Measurements from ENCODE around the gene KCNQ5.

DNA sequence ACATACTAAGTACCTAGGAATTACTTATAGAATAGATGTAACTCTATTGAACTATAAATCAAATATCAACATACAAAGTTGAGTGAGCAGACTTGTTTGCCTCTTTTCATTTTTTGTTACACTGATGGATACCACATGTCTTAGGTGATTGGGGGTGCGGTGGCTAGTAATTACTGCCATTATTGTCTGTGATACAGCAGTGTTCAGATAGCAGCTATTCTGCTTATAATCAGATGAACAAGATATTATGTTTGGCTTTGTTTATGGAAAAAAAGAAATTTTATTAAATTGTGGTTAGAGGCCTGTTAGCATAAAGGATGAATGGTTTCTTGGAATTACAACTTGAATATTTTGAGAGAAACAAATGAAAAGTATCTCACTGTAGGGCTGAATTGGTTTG, 55.9 kb downstream of the KCNQ5 start:
- TF ChIP-seq, protein P1, sequence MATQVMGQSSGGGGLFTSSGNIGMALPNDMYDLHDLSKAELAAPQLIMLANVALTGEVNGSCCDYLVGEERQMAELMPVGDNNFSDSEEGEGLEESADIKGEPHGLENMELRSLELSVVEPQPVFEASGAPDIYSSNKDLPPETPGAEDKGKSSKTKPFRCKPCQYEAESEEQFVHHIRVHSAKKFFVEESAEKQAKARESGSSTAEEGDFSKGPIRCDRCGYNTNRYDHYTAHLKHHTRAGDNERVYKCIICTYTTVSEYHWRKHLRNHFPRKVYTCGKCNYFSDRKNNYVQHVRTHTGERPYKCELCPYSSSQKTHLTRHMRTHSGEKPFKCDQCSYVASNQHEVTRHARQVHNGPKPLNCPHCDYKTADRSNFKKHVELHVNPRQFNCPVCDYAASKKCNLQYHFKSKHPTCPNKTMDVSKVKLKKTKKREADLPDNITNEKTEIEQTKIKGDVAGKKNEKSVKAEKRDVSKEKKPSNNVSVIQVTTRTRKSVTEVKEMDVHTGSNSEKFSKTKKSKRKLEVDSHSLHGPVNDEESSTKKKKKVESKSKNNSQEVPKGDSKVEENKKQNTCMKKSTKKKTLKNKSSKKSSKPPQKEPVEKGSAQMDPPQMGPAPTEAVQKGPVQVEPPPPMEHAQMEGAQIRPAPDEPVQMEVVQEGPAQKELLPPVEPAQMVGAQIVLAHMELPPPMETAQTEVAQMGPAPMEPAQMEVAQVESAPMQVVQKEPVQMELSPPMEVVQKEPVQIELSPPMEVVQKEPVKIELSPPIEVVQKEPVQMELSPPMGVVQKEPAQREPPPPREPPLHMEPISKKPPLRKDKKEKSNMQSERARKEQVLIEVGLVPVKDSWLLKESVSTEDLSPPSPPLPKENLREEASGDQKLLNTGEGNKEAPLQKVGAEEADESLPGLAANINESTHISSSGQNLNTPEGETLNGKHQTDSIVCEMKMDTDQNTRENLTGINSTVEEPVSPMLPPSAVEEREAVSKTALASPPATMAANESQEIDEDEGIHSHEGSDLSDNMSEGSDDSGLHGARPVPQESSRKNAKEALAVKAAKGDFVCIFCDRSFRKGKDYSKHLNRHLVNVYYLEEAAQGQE (tag by site-specific recombination; IDR thresholded peaks at IDR 0.05): no peak
- TF ChIP-seq, protein P2, sequence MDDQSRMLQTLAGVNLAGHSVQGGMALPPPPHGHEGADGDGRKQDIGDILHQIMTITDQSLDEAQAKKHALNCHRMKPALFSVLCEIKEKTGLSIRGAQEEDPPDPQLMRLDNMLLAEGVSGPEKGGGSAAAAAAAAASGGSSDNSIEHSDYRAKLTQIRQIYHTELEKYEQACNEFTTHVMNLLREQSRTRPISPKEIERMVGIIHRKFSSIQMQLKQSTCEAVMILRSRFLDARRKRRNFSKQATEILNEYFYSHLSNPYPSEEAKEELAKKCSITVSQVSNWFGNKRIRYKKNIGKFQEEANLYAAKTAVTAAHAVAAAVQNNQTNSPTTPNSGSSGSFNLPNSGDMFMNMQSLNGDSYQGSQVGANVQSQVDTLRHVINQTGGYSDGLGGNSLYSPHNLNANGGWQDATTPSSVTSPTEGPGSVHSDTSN (CRISPR knock-in tag; IDR thresholded peaks at IDR 0.05): no peak
- TF ChIP-seq, protein P3, sequence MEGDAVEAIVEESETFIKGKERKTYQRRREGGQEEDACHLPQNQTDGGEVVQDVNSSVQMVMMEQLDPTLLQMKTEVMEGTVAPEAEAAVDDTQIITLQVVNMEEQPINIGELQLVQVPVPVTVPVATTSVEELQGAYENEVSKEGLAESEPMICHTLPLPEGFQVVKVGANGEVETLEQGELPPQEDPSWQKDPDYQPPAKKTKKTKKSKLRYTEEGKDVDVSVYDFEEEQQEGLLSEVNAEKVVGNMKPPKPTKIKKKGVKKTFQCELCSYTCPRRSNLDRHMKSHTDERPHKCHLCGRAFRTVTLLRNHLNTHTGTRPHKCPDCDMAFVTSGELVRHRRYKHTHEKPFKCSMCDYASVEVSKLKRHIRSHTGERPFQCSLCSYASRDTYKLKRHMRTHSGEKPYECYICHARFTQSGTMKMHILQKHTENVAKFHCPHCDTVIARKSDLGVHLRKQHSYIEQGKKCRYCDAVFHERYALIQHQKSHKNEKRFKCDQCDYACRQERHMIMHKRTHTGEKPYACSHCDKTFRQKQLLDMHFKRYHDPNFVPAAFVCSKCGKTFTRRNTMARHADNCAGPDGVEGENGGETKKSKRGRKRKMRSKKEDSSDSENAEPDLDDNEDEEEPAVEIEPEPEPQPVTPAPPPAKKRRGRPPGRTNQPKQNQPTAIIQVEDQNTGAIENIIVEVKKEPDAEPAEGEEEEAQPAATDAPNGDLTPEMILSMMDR (tag by site-specific recombination; IDR thresholded peaks at IDR 0.05): no peak
- TF ChIP-seq KLF9 (tag by site-specific recombination; IDR thresholded peaks at IDR 0.05; ENCODE audit: low read depth): no peak
- no peak for TF ChIP-seq ZNF10 (tag by site-specific recombination; IDR thresholded peaks at IDR 0.05)
- TF ChIP-seq, protein P4, sequence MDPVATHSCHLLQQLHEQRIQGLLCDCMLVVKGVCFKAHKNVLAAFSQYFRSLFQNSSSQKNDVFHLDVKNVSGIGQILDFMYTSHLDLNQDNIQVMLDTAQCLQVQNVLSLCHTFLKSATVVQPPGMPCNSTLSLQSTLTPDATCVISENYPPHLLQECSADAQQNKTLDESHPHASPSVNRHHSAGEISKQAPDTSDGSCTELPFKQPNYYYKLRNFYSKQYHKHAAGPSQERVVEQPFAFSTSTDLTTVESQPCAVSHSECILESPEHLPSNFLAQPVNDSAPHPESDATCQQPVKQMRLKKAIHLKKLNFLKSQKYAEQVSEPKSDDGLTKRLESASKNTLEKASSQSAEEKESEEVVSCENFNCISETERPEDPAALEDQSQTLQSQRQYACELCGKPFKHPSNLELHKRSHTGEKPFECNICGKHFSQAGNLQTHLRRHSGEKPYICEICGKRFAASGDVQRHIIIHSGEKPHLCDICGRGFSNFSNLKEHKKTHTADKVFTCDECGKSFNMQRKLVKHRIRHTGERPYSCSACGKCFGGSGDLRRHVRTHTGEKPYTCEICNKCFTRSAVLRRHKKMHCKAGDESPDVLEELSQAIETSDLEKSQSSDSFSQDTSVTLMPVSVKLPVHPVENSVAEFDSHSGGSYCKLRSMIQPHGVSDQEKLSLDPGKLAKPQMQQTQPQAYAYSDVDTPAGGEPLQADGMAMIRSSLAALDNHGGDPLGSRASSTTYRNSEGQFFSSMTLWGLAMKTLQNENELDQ (tag by site-specific recombination; IDR thresholded peaks at IDR 0.05; ENCODE audit: low read depth): no peak
- TF ChIP-seq, protein P5, sequence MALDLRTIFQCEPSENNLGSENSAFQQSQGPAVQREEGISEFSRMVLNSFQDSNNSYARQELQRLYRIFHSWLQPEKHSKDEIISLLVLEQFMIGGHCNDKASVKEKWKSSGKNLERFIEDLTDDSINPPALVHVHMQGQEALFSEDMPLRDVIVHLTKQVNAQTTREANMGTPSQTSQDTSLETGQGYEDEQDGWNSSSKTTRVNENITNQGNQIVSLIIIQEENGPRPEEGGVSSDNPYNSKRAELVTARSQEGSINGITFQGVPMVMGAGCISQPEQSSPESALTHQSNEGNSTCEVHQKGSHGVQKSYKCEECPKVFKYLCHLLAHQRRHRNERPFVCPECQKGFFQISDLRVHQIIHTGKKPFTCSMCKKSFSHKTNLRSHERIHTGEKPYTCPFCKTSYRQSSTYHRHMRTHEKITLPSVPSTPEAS (tag by site-specific recombination; IDR thresholded peaks at IDR 0.05): no peak

Data from HEK293 (cell line).